Stimulated activated CD8-positive, alpha-beta memory T cell treated with anti-CD3 and anti-CD28 coated beads, Interleukin-7, amount 100 ng/mL, for 1 hour (primary cell): ENCODE results near the gene ZBTB20.

ENCODE experiments used
- DNase-seq, 2 donors: peaks; one replicate each; pipeline ENCODE4 v3.0.0-alpha.2; 2020; ENCODE audit warnings: low read depth in 2 of 2

ZBTB20 gene

GRCh38 chr3:114572364-114573062 lies 574.6 kb downstream of the ZBTB20 start:
- no peak for DNase-seq

- no peak for DNase-seq
Observed at GRCh38 chr3:114571363-114571762, 575.7 kb downstream of the ZBTB20 start.

DNA sequence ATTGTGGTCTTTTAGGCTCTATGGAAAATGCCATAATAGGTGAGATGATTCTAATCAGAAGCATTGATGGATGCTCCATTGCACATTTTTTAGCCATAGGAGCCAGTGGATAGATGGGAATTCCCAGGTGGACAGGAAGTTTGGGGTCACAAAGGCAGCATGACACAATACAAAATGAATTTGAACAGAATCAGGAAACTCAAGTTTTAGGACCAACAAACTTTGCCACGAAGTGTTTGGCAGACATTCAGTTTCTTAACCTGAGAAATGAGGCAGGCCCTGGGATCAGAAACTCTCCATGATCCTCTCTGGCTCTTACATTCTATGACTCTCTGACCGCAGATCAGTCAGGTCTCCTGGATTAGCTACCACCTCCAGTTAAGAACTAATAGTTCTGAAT lies 577.9 kb downstream of the ZBTB20 start:
- no peak for DNase-seq

- DNase-seq: no peak
Observed at GRCh38 chr3:114567771-114568170, 579.3 kb downstream of the ZBTB20 start.

GRCh38 chr3:114566767-114567166 lies 580.3 kb downstream of the ZBTB20 start:
- DNase-seq: no peak

DNA sequence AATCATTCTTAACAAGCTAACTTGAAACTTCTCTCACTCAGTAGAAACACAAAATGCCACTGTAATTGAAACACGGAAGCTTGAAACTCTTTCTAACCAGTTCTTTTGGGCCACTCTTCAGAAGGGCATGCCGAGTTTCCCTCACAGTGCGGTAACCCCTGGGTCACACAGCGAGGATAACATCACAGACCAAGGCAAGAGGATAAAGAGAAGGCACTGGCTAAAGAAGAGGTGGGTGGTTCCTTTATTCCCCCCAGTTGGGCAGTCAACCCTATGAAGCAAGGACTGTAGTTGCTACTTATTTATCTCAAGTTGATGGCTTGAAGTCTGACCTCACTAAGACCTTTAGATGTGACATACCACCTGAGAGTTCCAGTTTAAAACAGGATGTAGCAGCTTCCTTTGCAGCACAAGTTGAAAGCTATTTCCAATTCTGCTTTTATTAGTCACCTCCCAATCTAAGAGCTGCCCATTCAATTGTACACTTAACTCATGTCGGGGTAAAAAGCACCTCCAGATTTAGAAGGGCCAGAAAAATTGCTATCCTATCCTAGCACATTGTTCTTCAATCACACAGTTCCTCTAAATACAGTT lies 580.8 kb downstream of the ZBTB20 start:
- DNase-seq: no peak

- DNase-seq: no peak
Observed at GRCh38 chr3:114565216-114565615, 581.9 kb downstream of the ZBTB20 start.

GRCh38 chr3:114563720-114564119 lies 583.4 kb downstream of the ZBTB20 start:
- DNase-seq: no peak

DNA sequence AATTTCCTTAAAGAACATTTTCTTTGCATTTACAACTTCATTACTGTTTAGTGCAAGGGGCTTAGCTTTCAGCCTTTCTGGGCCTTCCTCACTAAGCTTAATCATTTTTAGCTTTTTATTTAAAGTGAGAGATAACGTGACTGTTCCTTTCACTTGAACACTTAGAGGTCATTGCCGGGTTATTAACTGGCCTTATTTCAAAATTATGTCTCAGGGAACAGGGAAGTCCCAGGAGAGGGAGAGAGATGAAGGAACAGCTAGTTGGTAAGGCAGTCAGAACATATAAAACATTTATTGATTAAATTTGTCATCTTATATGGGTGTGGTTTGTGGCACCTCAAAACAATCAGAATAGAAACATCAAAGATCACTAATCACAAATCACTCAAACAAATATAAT lies 584.5 kb downstream of the ZBTB20 start:
- DNase-seq: no peak

DNA sequence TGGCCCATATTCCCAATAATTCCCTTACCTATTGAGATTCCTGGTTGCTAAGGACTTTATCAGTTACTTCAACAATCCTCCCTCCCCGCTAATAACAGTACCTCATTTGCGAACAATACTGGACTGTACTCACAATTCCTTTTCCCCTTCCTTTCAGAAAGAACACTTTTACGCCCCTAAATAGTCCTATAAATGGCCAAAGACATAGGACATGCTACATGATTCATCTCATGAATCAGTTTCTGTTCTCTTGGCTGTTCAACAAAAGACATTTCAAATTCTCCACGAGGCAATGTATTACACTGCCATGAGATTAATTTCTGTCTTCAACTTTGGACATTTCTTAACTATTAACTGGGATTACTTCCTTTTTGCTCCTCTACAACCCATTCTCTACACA lies 588.8 kb downstream of the ZBTB20 start:
- no peak for DNase-seq

DNA sequence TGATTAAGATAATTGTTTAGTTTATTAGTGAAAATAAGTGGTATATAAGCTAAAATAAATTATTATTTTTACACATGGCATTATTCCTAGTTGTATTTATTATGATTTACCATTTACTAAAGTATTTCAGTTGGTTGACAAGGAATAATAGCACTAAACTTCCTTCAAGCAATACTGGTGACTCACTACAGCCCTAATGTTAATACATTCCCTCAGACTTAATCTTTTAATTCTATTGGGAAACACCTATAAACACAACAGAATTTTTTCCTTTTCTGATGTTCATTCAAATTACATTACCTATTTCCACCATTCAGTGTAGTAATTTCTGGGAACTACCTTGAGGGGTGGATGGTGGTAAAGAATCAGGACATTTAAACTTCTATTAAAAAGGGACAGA lies 589.3 kb downstream of the ZBTB20 start:
- DNase-seq: no peak

GRCh38 chr3:114556657-114557213 lies 590.4 kb downstream of the ZBTB20 start:
- DNase-seq: no peak

DNA sequence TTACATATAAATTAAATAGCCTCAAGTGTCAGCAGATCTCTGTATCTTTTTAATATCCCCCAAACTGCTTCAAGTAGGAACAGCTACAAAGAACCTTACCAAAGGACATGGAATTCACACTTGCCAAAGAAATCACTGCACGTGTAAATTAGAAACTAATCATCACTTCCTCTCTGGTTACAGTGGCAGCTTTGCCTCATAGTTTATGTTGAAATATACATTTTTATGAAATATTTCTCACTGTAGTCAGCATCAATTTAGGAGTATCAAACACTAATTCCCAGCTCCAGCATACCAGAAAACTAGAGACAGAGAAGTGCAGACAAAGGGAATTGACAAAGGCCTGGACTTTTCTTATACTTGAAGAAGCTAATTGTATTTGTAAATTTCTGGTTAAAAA lies 592.4 kb downstream of the ZBTB20 start:
- DNase-seq: no peak

DNA sequence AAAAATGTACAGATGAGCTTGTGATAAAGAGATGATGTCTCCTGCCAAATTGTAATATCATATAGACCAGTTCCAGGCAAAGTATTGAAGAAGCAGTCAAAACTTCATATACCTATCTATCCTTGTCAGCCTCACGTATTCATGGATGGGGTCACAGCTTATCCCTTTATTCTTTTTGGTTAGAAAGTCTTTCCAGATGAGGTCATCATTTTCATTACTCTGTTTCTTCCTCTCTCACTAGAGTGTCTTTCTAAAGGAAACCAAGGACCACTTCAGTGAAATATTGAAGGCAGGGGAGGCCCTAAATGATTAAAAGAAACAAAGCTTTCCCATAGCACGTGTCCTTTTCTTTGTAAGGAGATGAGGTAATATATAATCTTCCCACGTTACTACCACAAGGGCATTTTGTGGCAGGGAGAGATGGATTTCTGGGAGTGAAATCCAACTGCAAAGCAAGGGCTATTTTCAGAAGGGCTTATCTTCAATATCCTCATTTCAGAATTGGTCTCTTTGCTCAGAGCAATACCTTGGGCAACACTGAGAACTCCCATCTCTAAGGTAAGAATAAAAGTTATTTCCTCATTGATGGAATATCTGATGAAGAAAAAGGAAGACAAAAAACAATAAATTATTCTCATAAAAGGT lies 593.0 kb downstream of the ZBTB20 start:
- no peak for DNase-seq

DNA sequence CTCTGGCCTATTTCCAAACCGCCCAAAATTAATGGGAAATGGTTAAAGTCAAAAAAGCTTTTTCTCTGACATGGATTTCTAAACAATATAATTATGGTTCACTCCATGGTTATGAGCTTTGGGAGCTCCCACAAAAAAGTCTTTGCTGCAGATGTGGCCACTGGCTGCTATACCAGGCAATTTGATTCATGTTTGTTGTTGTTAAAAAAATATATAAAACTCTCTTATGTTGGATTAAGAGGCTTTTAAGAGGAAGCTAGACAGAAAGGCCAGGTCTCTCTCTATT lies 594.6 kb downstream of the ZBTB20 start:
- DNase-seq: no peak

GRCh38 chr3:114551770-114552526 lies 595.1 kb downstream of the ZBTB20 start:
- no peak for DNase-seq

- DNase-seq: no peak
Observed at GRCh38 chr3:114550165-114550564, 596.9 kb downstream of the ZBTB20 start.

- DNase-seq: no peak
Observed at GRCh38 chr3:114545193-114545592, 601.9 kb downstream of the ZBTB20 start.

DNA sequence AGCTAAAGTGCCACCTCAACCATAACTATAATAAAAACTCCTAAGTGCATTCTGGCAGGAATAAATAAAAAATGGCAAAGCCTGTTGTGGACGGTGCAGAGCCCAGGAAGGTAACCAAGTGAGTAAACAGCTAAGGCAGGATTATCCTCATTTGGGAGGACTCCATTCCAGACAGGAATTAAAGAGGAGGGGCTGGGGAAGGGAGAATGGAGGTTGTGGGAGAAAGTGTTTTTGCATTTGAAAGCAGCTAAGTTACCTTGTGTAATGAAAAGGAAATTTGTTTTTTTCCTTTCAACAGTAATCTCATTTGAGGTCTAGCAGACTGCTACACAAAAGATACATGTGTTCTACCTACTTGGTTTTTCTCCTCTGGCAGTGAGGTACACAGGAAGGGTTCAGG lies 604.7 kb downstream of the ZBTB20 start:
- DNase-seq: no peak

DNA sequence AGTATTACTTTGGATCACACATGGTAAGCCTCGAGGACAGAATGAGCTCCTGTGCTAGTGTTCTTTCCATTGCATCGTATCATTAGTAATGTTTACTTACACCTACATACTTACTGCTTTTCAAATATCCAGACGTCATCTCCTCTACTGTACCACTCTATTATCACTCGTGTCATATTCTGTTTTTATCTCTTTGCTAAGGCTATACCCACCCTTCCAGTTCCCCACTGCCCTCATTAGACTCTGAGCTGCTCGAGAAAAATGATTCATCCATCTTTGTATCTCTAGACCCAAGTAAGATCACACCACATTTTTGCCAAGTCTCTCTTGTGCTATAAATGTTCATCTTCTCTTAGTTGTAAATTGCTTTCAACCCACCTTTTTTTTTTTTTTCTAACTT lies 607.6 kb downstream of the ZBTB20 start:
- DNase-seq: no peak

DNA sequence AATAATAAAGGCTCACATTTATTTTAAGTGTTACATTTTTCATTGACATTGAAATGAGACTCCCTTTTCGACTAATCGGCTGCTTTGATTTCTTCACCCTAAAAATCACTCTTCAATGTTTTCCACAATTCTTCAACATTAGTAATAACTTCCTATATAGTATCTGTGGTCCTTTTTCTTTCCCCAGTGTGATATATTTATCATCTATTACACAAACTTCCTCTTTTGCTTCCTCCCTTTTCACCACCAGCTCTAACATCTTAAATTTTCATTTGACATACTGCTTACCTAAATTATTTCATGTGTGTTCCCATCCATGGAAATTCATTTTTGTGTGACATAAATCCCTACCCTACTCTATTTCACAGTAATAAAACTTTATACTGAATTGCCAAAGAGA lies 608.9 kb downstream of the ZBTB20 start:
- DNase-seq: no peak

DNA sequence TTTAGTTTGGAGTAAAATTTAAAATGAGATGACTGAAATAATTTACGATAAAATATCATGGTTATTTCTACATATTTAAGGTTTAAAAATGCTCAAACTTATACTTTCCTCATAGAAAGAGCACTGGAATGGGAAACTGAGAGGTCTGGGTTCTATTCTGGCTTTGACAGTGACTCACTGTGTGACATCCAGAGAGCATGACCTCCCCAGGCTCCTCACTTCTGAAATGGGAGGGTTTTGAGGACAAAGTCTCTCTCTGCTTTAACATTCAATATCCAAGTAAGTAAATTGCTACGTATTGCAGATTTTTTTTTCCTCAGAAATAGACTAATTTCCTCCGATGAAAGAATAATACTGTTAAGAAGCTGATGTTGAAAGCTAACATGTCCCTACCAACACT lies 618.6 kb downstream of the ZBTB20 start:
- DNase-seq: no peak
